Parathyroid adenoma (tissue), 2 donors: ENCODE results near the gene CTBP2.

Experiments
- H2AFZ ChIP-seq: fragments of 300-600 bp; sonication (generic); one replicate; pipeline ENCODE4 v1.7.0; 2017; ENCODE audit warnings: antibody characterized with exemption, mild to moderate bottlenecking
- H3K27ac ChIP-seq: fragments of 300-600 bp; sonication (generic); one replicate; pipeline ENCODE4 v1.7.0; 2017
- H3K27me3 ChIP-seq: fragments of 300-600 bp; sonication (generic); one replicate; pipeline ENCODE4 v1.7.0; 2017; ENCODE audit warnings: low read length; ENCODE audit not compliant: control insufficient read depth, insufficient read depth
- H3K36me3 ChIP-seq: fragments of 300-600 bp; sonication (generic); one replicate; pipeline ENCODE4 v1.7.0; 2017; ENCODE audit warnings: low read length; ENCODE audit not compliant: control insufficient read depth, insufficient read depth
- H3K4me1 ChIP-seq: fragments of 300-600 bp; sonication (generic); one replicate; pipeline ENCODE4 v1.7.0; 2017; ENCODE audit warnings: control low read depth
- H3K4me2 ChIP-seq: fragments of 300-600 bp; sonication (generic); one replicate; pipeline ENCODE4 v1.7.0; 2017; ENCODE audit warnings: low read length
- H3K4me3 ChIP-seq: fragments of 300-600 bp; sonication (generic); one replicate; pipeline ENCODE4 v1.7.0; 2017; ENCODE audit warnings: low read depth, low read length
- H3K79me2 ChIP-seq: fragments of 300-600 bp; sonication (generic); one replicate; pipeline ENCODE4 v1.7.0; 2017; ENCODE audit warnings: control low read depth
- H3K9ac ChIP-seq: fragments of 300-600 bp; sonication (generic); one replicate; pipeline ENCODE4 v1.7.0; 2017; ENCODE audit warnings: mild to moderate bottlenecking
- H3K9me3 ChIP-seq: fragments of 300-600 bp; sonication (generic); one replicate; pipeline ENCODE4 v1.7.0; 2017; ENCODE audit warnings: low read length; ENCODE audit not compliant: control insufficient read depth
- CTCF ChIP-seq: fragments of 300-600 bp; sonication (generic); IDR thresholded peaks from one replicate; pipeline ENCODE4 v1.7.0; 2017; ENCODE audit warnings: antibody characterized with exemption, mild to moderate bottlenecking
- donor health status: primary hyperparathyroidism.

Gene CTBP2

GRCh38 chr10:125008689-125009638 lies 151.4 kb downstream of the CTBP2 start:
- H3K27me3 ChIP-seq: no peaks in the 10 kb centered on the region
- no peaks in the 10 kb centered on the region for H3K36me3 ChIP-seq
- no peak for TF ChIP-seq CTCF
- H3K4me1 ChIP-seq: peaks cover 8% of the 10 kb centered on the region
- no peaks in the 10 kb centered on the region for H3K9me3 ChIP-seq
- H2AFZ ChIP-seq: no peak overlapping the region
- H3K4me3 ChIP-seq: no peak overlapping the region
- H3K4me2 ChIP-seq: no peak overlapping the region
- H3K79me2 ChIP-seq: peaks cover 22% of the 10 kb centered on the region
- no peak overlapping the region for H3K9ac ChIP-seq
- H3K27ac ChIP-seq: no peak overlapping the region

DNA sequence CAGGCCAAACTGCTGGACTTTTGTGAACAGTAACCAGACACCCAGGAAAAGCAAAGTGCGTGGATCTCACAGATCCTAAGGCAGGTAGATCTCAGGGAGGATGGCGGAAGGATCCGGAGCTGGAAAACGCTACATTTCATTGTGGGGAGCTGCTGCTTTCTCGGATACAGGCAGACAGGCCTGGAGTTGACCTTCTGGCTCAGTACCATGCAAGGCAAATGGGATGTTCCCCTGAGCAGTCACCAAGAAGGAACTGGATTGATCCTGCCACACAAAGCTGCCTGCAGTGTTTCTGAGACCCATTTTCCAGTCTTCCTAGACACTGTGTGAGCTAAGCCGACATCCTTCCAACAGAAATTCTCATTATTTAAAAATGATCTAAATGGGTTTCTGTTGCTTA lies 152.9 kb downstream of the CTBP2 start:
- no peaks in the 10 kb centered on the region for H3K36me3 ChIP-seq
- peaks cover 14% of the 10 kb centered on the region for H3K79me2 ChIP-seq
- peak overlapping the region; percentile 68 for H3K27ac ChIP-seq
- H3K4me3 ChIP-seq: no peak overlapping the region
- H2AFZ ChIP-seq: peak overlapping the region; percentile 9
- H3K9ac ChIP-seq: no peak overlapping the region
- H3K27me3 ChIP-seq: no peaks in the 10 kb centered on the region
- H3K4me1 ChIP-seq: peaks cover 8% of the 10 kb centered on the region
- H3K4me2 ChIP-seq: no peak overlapping the region
- TF ChIP-seq CTCF: no peak
- H3K9me3 ChIP-seq: no peaks in the 10 kb centered on the region

- Histone ChIP-seq H3K27ac (peak overlapping the region; percentile 68), H3K4me1 (peaks cover 8% of the 10 kb centered on the region)
Observed at GRCh38 chr10:125006921-125007426, 153.4 kb downstream of the CTBP2 start.

DNA sequence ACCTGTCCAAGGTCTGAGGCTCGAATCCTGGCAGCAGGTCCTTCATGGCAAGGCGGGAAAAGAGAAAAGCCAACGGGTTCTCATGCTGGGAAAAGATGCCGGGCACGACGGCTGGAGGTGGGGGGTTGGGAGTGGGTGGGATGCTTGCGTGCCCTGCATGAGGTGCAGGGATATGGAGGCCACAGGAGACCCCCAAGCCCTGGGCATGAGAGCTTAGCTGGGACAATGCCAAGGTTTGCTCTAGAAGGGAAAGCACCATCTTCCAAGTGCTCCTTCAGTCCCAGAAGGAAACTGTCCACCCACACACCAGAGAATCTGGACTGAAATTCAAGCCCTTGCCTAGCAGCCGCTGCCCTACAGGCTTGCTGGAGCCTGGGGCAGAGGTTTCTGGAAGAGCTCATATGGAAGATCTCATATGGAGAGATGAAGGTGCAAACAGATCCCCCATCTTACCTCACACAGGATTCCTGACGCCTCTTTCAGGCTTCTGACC lies 154.1 kb downstream of the CTBP2 start:
- peaks cover 15% of the 10 kb centered on the region for H3K79me2 ChIP-seq
- peaks cover 8% of the 10 kb centered on the region for H3K4me1 ChIP-seq
- no peaks in the 10 kb centered on the region for H3K36me3 ChIP-seq
- no peak overlapping the region for H2AFZ ChIP-seq
- no peak overlapping the region for H3K9ac ChIP-seq
- H3K27ac ChIP-seq: peak overlapping the region; percentile 68
- no peaks in the 10 kb centered on the region for H3K27me3 ChIP-seq
- no peak overlapping the region for H3K4me2 ChIP-seq
- no peak overlapping the region for H3K4me3 ChIP-seq
- no peaks in the 10 kb centered on the region for H3K9me3 ChIP-seq
- TF ChIP-seq CTCF: no peak

More at GRCh38 chr10:125006921-125007426, 153.4 kb downstream of the CTBP2 start:
- Histone ChIP-seq H2AFZ (peak overlapping the region; percentile 9), H3K4me3 (no peak overlapping the region), H3K79me2 (peaks cover 13% of the 10 kb centered on the region), H3K9me3 (no peaks in the 10 kb centered on the region), H3K27me3 (no peaks in the 10 kb centered on the region), H3K9ac (no peak overlapping the region), H3K4me2 (no peak overlapping the region), H3K36me3 (no peaks in the 10 kb centered on the region)
- TF ChIP-seq CTCF: no peak
